H1 (cell line): ENCODE measurements around the gene PER2. TPM values are rescaled to one million over a fixed set of nuclear protein-coding genes. Genes with fewer than 3 reads are reported as not detected.

ENCODE experiments used
- CTCF ChIA-PET: fragments of 300-600 bp; sonication (Branson Sonifier 250); formaldehyde crosslinking; loops from one replicate; lab custom pipeline; 2021; ENCODE audit not compliant: partially characterized antibody; lab: Charles Lee
- POLR2A ChIA-PET: fragments of 300-600 bp; sonication (Branson Sonifier 250); formaldehyde crosslinking; loops from one replicate; lab custom pipeline; 2021; ENCODE audit warnings: inconsistent platforms; ENCODE audit not compliant: partially characterized antibody; lab: Charles Lee
- DNase-seq, 2 experiments: peaks; one replicate each; pipeline versions ENCODE4 v3.0.0 to v3.0.0-alpha.2; 2010 to 2022; ENCODE audit warnings: low spot score in 2 of 2, low read depth in 1 of 2, mixed read lengths in 1 of 2
- FAIRE-seq: peaks from 2 replicates; lab custom pipeline; 2011; peaks lifted over from hg19 to GRCh38; lab: Jason Lieb, UNC
- H2AFZ ChIP-seq: 2 replicates; pipeline ENCODE4 v1.8.1; 2012; ENCODE audit warnings: low read length, inconsistent platforms
- H2AK5ac ChIP-seq: 2 replicates; pipeline ENCODE4 v1.6.1; 2013; ENCODE audit warnings: low read depth, low read length
- H2BK120ac ChIP-seq: replicated peaks from 2 replicates; pipeline ENCODE3; 2013; ENCODE audit warnings: low read depth, low read length, inconsistent platforms
- H2BK12ac ChIP-seq: 2 replicates; pipeline ENCODE4 v1.6.1; 2013; ENCODE audit warnings: low read depth, low read length
- H2BK15ac ChIP-seq: 2 replicates; pipeline ENCODE4 v1.6.1; 2013; ENCODE audit warnings: low read length
- H2BK20ac ChIP-seq: 2 replicates; pipeline ENCODE4 v1.6.1; 2013; ENCODE audit warnings: low read length
- H2BK5ac ChIP-seq: 2 replicates; pipeline ENCODE4 v1.6.1; 2013; ENCODE audit warnings: low read depth, low read length
- H3K14ac ChIP-seq: 2 replicates; pipeline ENCODE4 v1.6.1; 2013; ENCODE audit warnings: inconsistent platforms; ENCODE audit not compliant: insufficient read length
- H3K18ac ChIP-seq: 2 replicates; pipeline ENCODE4 v1.6.1; 2013; ENCODE audit warnings: low read length; ENCODE audit errors: extremely low read depth
- H3K23ac ChIP-seq: 2 replicates; pipeline ENCODE4 v1.6.1; 2013; ENCODE audit warnings: inconsistent platforms; ENCODE audit not compliant: insufficient read length
- H3K23me2 ChIP-seq: 2 replicates; pipeline ENCODE4 v1.6.1; 2013; ENCODE audit warnings: low read depth, low read length
- H3K27ac ChIP-seq: 2 replicates; pipeline ENCODE4 v1.6.1; 2011; ENCODE audit warnings: low read depth, low read length, inconsistent platforms
- H3K27me3 ChIP-seq, 4 experiments: replicated peaks in 1 of 4; 1 replicate in 1 of 4; 2 replicates in 3 of 4; pipeline versions ENCODE4 v1.6.1 to v1.8.1; 2011 to 2013; ENCODE audit warnings: low read length in 3 of 4, mild to moderate bottlenecking in 3 of 4, inconsistent platforms in 2 of 4, mixed read lengths in 2 of 4, moderate library complexity in 1 of 4; ENCODE audit not compliant: control insufficient read depth in 3 of 4, insufficient read depth in 3 of 4; ENCODE audit errors: extremely low read depth in 1 of 4
- H3K36me3 ChIP-seq, 4 experiments: 2 replicates each; pipeline versions ENCODE4 v1.6.1 to v1.8.1; 2011 to 2013; ENCODE audit warnings: mild to moderate bottlenecking in 4 of 4, low read length in 3 of 4, moderate library complexity in 2 of 4, control low read depth in 1 of 4, inconsistent platforms in 1 of 4; ENCODE audit not compliant: insufficient read depth in 4 of 4, control insufficient read depth in 2 of 4
- H3K4ac ChIP-seq: replicated peaks from 2 replicates; pipeline ENCODE3; 2013; ENCODE audit warnings: low read length, low read depth, mixed read lengths, inconsistent platforms; ENCODE audit not compliant: insufficient read length
- H3K4me1 ChIP-seq, 4 experiments: replicated peaks in 1 of 4; 1 replicate in 1 of 4; 2 replicates in 3 of 4; pipeline versions ENCODE4 v1.6.1 to v1.8.1; 2011 to 2013; ENCODE audit warnings: low read length in 3 of 4, inconsistent platforms in 2 of 4, mixed read lengths in 1 of 4; ENCODE audit not compliant: insufficient read depth in 4 of 4, control insufficient read depth in 3 of 4
- H3K4me2 ChIP-seq, 2 experiments: 2 replicates each; pipeline versions ENCODE4 v1.6.1 to v1.8.1; 2011 to 2013; ENCODE audit warnings: low read depth in 2 of 2, low read length in 2 of 2, control low read depth in 1 of 2, inconsistent platforms in 1 of 2, mild to moderate bottlenecking in 1 of 2; ENCODE audit not compliant: insufficient read depth in 1 of 2
- H3K4me3 ChIP-seq, 4 experiments: fragments of 200-600, 300-600 bp in 1 of 4; sonication (generic), shearing (Covaris generic), sonication (Bioruptor Twin) in 1 of 4; 2 replicates each; pipeline versions ENCODE4 v1.5.1 to v1.8.1; 2011 to 2016; ENCODE audit warnings: low read length in 4 of 4, low read depth in 3 of 4, control low read depth in 2 of 4, inconsistent platforms in 2 of 4, mild to moderate bottlenecking in 2 of 4, mixed read lengths in 1 of 4, moderate library complexity in 1 of 4; ENCODE audit not compliant: insufficient read depth in 2 of 4; ENCODE audit errors: extremely low read depth in 1 of 4
- H3K56ac ChIP-seq: replicated peaks from 2 replicates; pipeline ENCODE3; 2013; ENCODE audit warnings: low read depth, mild to moderate bottlenecking, mixed read lengths, low read length, inconsistent platforms; ENCODE audit not compliant: insufficient read length
- H3K79me1 ChIP-seq: 2 replicates; pipeline ENCODE4 v1.6.1; 2013; ENCODE audit warnings: low read depth, low read length, control low read depth
- H3K79me2 ChIP-seq, 2 experiments: 2 replicates each; pipeline versions ENCODE4 v1.6.1 to v1.8.1; 2012 to 2013; ENCODE audit warnings: low read length in 2 of 2, mild to moderate bottlenecking in 2 of 2, inconsistent platforms in 1 of 2; ENCODE audit not compliant: insufficient read depth in 2 of 2, control insufficient read depth in 1 of 2
- H3K9ac ChIP-seq, 4 experiments: replicated peaks in 1 of 4; 1 replicate in 1 of 4; 2 replicates in 3 of 4; pipeline versions ENCODE4 v1.6.1 to v1.8.1; 2011 to 2013; ENCODE audit warnings: low read depth in 3 of 4, low read length in 3 of 4, control low read depth in 2 of 4, mild to moderate bottlenecking in 2 of 4, moderate library complexity in 2 of 4, inconsistent platforms in 1 of 4; ENCODE audit errors: extremely low read depth in 1 of 4
- H3K9me3 ChIP-seq, 2 experiments: 2 replicates each; pipeline versions ENCODE4 v1.6.1 to v1.8.1; 2012 to 2013; ENCODE audit warnings: mild to moderate bottlenecking in 2 of 2, moderate library complexity in 2 of 2, control low read depth in 1 of 2, inconsistent platforms in 1 of 2, low read depth in 1 of 2, low read length in 1 of 2, mixed read lengths in 1 of 2; ENCODE audit not compliant: insufficient read depth in 2 of 2
- H4K20me1 ChIP-seq, 2 experiments: replicated peaks in 1 of 2; 2 replicates each; pipeline versions ENCODE3 to v1.8.1; 2011 to 2013; ENCODE audit warnings: inconsistent platforms in 2 of 2, low read length in 2 of 2, mild to moderate bottlenecking in 1 of 2; ENCODE audit not compliant: insufficient read depth in 2 of 2, control insufficient read depth in 1 of 2
- H4K5ac ChIP-seq: 2 replicates; pipeline ENCODE4 v1.6.1; 2013; ENCODE audit warnings: low read length, low read depth, mixed read lengths, inconsistent platforms; ENCODE audit not compliant: insufficient read length
- H4K8ac ChIP-seq: 2 replicates; pipeline ENCODE4 v1.8.0; 2013; ENCODE audit warnings: mild to moderate bottlenecking, moderate library complexity, low read length, inconsistent platforms; ENCODE audit not compliant: insufficient read depth; ENCODE audit errors: extremely low read depth
- H4K91ac ChIP-seq: replicated peaks from 2 replicates; pipeline ENCODE3; 2013; ENCODE audit warnings: low read length, mixed read lengths, inconsistent platforms; ENCODE audit not compliant: insufficient read length
- CREB1 ChIP-seq: IDR thresholded peaks from 2 replicates; pipeline ENCODE4 v1.6.1; 2012; ENCODE audit warnings: inconsistent platforms
- FOSL1 ChIP-seq: IDR thresholded peaks from 2 replicates; pipeline ENCODE4 v1.6.1; 2011; ENCODE audit warnings: mild to moderate bottlenecking, low read depth, low read length, moderate library complexity; ENCODE audit not compliant: insufficient read depth
- GTF2F1 ChIP-seq: IDR thresholded peaks from 2 replicates; pipeline ENCODE4 v1.6.1; 2012; ENCODE audit warnings: low read depth, low read length, improper control_type of control experiment, borderline replicate concordance
- HDAC6 ChIP-seq: IDR thresholded peaks from one replicate; pipeline ENCODE4 v1.7.1; 2012; ENCODE audit warnings: low read depth, mild to moderate bottlenecking, inconsistent platforms, low read length, moderate library complexity
- JUND ChIP-seq: IDR thresholded peaks from 2 replicates; pipeline ENCODE4 v1.6.1; 2011; ENCODE audit warnings: mild to moderate bottlenecking, improper control_type of control experiment, low read length
- KDM4A ChIP-seq: IDR thresholded peaks from one replicate; pipeline ENCODE4 v1.7.1; 2012; ENCODE audit warnings: low read depth, mild to moderate bottlenecking, moderate library complexity, low read length, inconsistent platforms; ENCODE audit not compliant: severe bottlenecking
- SIRT6 ChIP-seq: IDR thresholded peaks from one replicate; pipeline ENCODE4 v1.7.1; 2012; ENCODE audit warnings: low read length, inconsistent platforms
- SRF ChIP-seq: IDR thresholded peaks from 2 replicates; pipeline ENCODE4 v1.6.1; 2011; ENCODE audit warnings: mild to moderate bottlenecking, low read depth, low read length, moderate library complexity
- WGBS, 2 experiments: shearing (Covaris generic) in 1 of 2; methylation state at CpG; one replicate each; pipeline versions ENCODE4 v1.1.6 to v1.1.7; 2013 to 2015; ENCODE audit warnings: low lambda C conversion rate in 2 of 2, mixed read lengths in 2 of 2, inconsistent platforms in 1 of 2, low coverage in 1 of 2, missing lambda C conversion rate in 1 of 2; ENCODE audit not compliant: insufficient replicate concordance in 2 of 2, insufficient coverage in 1 of 2, insufficient read length in 1 of 2; ENCODE audit errors: extremely low coverage in 1 of 2, missing lambda C conversion rate in 1 of 2; 5-methylcytosine and 5-hydroxymethylcytosine counted together
- polyA plus RNA-seq, 7 experiments: library from polyadenylated mRNA; depleted of rRNA in 3 of 7; stranded (reverse) in 5 of 7; unstranded in 2 of 7; fragments of >200 nt in 5 of 7; fragments of 200-250 nt in 2 of 7; gene quantifications; 1 replicate in 5 of 7; 2 replicates in 1 of 7; 4 replicates in 1 of 7; pipeline versions ENCODE4 v1.2.1 to v1.2.3, GENCODE V29; 2011 to 2013; ENCODE audit warnings: missing spikeins in 2 of 7, mixed read lengths in 2 of 7
- total RNA-seq: library from RNA; stranded (reverse); fragmentation: NEBNext Ultra II Directional; extraction: Animal tissue kit (Norgen Biotek cat#: 25700); gene quantifications from 2 replicates; pipeline ENCODE4 v1.2.1, GENCODE V29; 2021
- TF ChIP-seq, protein P1 (sequence below): IDR thresholded peaks from 2 replicates; pipeline ENCODE4 v1.6.1; 2011; ENCODE audit warnings: low read length, improper control_type of control experiment
- TF ChIP-seq, protein P2 (sequence below): IDR thresholded peaks from 2 replicates; pipeline ENCODE4 v1.6.1; 2012; ENCODE audit warnings: inconsistent platforms

The PER2 gene
- total and polyA plus RNA-seq, 2 of the 8 experiments (the other 6 are each of a cell fraction or from before 2014, with no cell fraction given): 0.91 to 5.5 TPM

DNA sequence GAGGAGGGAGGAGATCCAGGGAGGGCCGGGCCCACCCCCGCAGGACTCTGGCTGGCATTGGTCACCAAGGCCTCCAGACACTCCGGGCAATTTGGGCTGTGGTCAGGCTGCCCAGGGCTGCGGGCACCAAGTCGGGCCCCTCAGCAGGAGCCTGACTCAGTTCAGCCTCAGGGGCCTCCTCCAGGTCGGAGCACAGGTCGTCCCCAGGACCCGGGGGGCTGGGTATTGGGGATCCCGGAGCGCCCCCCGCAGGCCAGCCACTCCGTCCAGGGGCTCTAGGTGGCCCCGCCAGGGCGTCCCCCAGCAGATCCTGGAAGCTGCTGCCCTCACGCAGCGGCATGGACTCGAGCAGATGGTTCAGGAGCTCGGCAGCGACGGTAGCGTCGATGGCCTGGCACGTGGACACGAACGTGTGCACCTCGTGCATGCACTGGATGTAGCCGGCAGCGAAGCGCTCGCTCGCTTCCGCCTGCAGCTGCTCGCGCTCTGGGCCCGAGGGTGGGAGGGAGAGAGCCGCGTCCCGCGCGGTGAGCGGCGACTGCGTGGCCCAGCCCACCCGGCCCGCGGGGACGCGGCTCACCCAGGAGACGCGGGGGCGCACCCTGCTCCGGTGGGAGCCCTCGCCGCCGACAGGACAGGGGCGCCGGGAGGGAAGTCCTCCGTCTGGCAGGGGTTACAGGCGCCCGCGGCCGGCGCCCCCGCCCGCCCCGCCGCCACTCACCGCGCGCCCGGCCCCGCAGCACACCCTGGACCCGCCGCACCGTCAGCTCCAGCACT, 49.5 kb downstream of the PER2 start:
- H2BK5ac ChIP-seq: no peak overlapping the region
- peak overlapping the region in 3 of 4 experiments; percentile 7 to 58 (median 48); a peak in 4 of 8 replicates for H3K4me3 ChIP-seq
- H3K56ac ChIP-seq: no peak overlapping the region
- CTCF ChIA-PET: interaction anchor here (1.0 kb wide), 1 partner anchor 100 kb away, joined by 4 read pairs; no protein-coding TSS in a partner anchor
- H2BK12ac ChIP-seq: no peak overlapping the region
- no peak overlapping the region for H4K5ac ChIP-seq
- H2BK15ac ChIP-seq: no peak overlapping the region
- no peaks in the 10 kb centered on the region for H3K79me1 ChIP-seq
- peak overlapping the region; percentile 71; the same call in 1 of the 2 replicates for H3K18ac ChIP-seq
- H4K91ac ChIP-seq: no peak overlapping the region
- H3K14ac ChIP-seq: no peak overlapping the region
- H2AK5ac ChIP-seq: no peak overlapping the region
- POLR2A ChIA-PET: interaction anchor here (1.0 to 3.0 kb wide), 12 partner anchors 8 to 177 kb away, joined by 3 to 21 read pairs (median 5); no protein-coding TSS in a partner anchor
- H3K9me3 ChIP-seq: peaks cover 0 to 10% of the 10 kb centered on the region in 2 experiments; a peak in 2 of 4 replicates
- no peak overlapping the region for H3K27ac ChIP-seq
- H3K79me2 ChIP-seq: no peaks in the 10 kb centered on the region
- H3K9ac ChIP-seq: no peak overlapping the region
- no peak overlapping the region for H2BK120ac ChIP-seq
- FAIRE-seq: no peak
- peaks cover 20% of the 10 kb centered on the region; the same call in 1 of the 2 replicates for H3K23me2 ChIP-seq
- peaks cover 11 to 59% (median 49%) of the 10 kb centered on the region in 4 experiments for H3K27me3 ChIP-seq
- H2AFZ ChIP-seq: no peak overlapping the region
- 0 out of 2 replicates have a peak overlapping the region, but pooled peaks have one; percentile 13 for H2BK20ac ChIP-seq
- 60% methylated on average over 21 of the region's 75 CpGs; no CpG with 5 or more reads in 1 of the 2 experiments for WGBS, 2 experiments
- H4K8ac ChIP-seq: no peak overlapping the region; the same call in 1 of the 2 replicates
- no peak overlapping the region for H3K23ac ChIP-seq
- DNase-seq: peak in 1 of 2 experiments; percentile 60
- peaks cover 0 to 7% (median 0%) of the 10 kb centered on the region in 4 experiments; a peak in 1 of 8 replicates for H3K36me3 ChIP-seq
- H3K4me1 ChIP-seq: peaks cover 3 to 15% (median 7%) of the 10 kb centered on the region in 4 experiments
- peaks cover 0 to 10% of the 10 kb centered on the region in 2 experiments for H4K20me1 ChIP-seq
- peak overlapping the region; percentile 61 for H3K4ac ChIP-seq
- H3K4me2 ChIP-seq: peak overlapping the region; percentile 65 to 94
- TF ChIP-seq GTF2F1: 0 out of 2 replicates have a peak, but pooled peaks have one; percentile 45
- TF ChIP-seq KDM4A: peak; percentile 42
- no peak for TF ChIP-seq SRF
- TF ChIP-seq FOSL1: no peak
- TF ChIP-seq, protein P1, sequence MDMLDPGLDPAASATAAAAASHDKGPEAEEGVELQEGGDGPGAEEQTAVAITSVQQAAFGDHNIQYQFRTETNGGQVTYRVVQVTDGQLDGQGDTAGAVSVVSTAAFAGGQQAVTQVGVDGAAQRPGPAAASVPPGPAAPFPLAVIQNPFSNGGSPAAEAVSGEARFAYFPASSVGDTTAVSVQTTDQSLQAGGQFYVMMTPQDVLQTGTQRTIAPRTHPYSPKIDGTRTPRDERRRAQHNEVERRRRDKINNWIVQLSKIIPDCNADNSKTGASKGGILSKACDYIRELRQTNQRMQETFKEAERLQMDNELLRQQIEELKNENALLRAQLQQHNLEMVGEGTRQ: 0 out of 2 replicates have a peak, but pooled peaks have one; percentile 7
- TF ChIP-seq, protein P2, sequence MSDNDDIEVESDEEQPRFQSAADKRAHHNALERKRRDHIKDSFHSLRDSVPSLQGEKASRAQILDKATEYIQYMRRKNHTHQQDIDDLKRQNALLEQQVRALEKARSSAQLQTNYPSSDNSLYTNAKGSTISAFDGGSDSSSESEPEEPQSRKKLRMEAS: peak; percentile 100
- no peak for TF ChIP-seq SIRT6
- no peak; the same call in 1 of the 2 replicates for TF ChIP-seq CREB1
- TF ChIP-seq JUND: no peak
- TF ChIP-seq HDAC6: no peak
